Glutamatergic neuron (in vitro differentiated cells): ENCODE measurements around the gene ZNF407. TPM values are rescaled to one million over a fixed set of nuclear protein-coding genes. Genes with fewer than 3 reads are reported as not detected.

Experiments used
- DNase-seq: peaks from one replicate; pipeline ENCODE4 v3.0.0; 2022
- H3K27ac Mint-ChIP-seq: one replicate; pipeline ENCODE4 v1.8.0; 2020; ENCODE audit warnings: mild to moderate bottlenecking, mixed read lengths, inconsistent platforms; ENCODE audit not compliant: unreplicated experiment
- H3K27me3 Mint-ChIP-seq: one replicate; pipeline ENCODE4 v1.8.0; 2020; ENCODE audit warnings: mild to moderate bottlenecking, moderate library complexity, mixed read lengths, inconsistent platforms; ENCODE audit not compliant: unreplicated experiment
- H3K36me3 Mint-ChIP-seq: one replicate; pipeline ENCODE4 v1.8.0; 2020; ENCODE audit warnings: mild to moderate bottlenecking, mixed read lengths, inconsistent platforms; ENCODE audit not compliant: unreplicated experiment
- H3K4me1 Mint-ChIP-seq: one replicate; pipeline ENCODE4 v1.8.0; 2020; ENCODE audit warnings: mild to moderate bottlenecking, low read depth, mixed read lengths, inconsistent platforms; ENCODE audit not compliant: unreplicated experiment
- H3K4me3 Mint-ChIP-seq: one replicate; pipeline ENCODE4 v1.8.0; 2020; ENCODE audit warnings: mild to moderate bottlenecking, mixed read lengths, inconsistent platforms; ENCODE audit not compliant: unreplicated experiment
- H3K9me3 Mint-ChIP-seq: one replicate; pipeline ENCODE4 v1.8.0; 2020; ENCODE audit warnings: mild to moderate bottlenecking, moderate library complexity, mixed read lengths, inconsistent platforms; ENCODE audit not compliant: unreplicated experiment
- CTCF ChIP-seq: fragments of 200-600 bp; sonication (generic); IDR thresholded peaks from one replicate; pipeline ENCODE4 v1.5.0; 2021; ENCODE audit not compliant: partially characterized antibody, unreplicated experiment
- total RNA-seq: library from RNA; stranded (reverse); fragmentation: NEBNext Ultra II Directional; extraction: Animal tissue kit (Norgen Biotek cat#: 25700); gene quantifications from one replicate; pipeline ENCODE4 v1.2.1, GENCODE V29; 2021; ENCODE audit not compliant: unreplicated experiment

ZNF407 gene
- total RNA-seq, 1 donor from 2014 or later, result 15.8 TPM

GRCh38 chr18:75107931-75108276 is 510.2 kb downstream of the ZNF407 start:
- Mint-ChIP-seq H3K4me3 (no peak overlapping the region), H3K27ac (no peak overlapping the region), H3K27me3 (peaks cover 2% of the 10 kb centered on the region), H3K4me1 (peaks cover 6% of the 10 kb centered on the region), H3K36me3 (no peaks in the 10 kb centered on the region), H3K9me3 (no peaks in the 10 kb centered on the region)
- DNase-seq, result no peak
- TF ChIP-seq CTCF, result no peak

- H3K4me1 Mint-ChIP-seq, result peaks cover 6% of the 10 kb centered on the region
- TF ChIP-seq CTCF, result no peak
- no peak overlapping the region for H3K27ac Mint-ChIP-seq
- DNase-seq, result no peak
- no peaks in the 10 kb centered on the region for H3K9me3 Mint-ChIP-seq
- H3K4me3 Mint-ChIP-seq, result no peak overlapping the region
- no peaks in the 10 kb centered on the region for H3K36me3 Mint-ChIP-seq
- H3K27me3 Mint-ChIP-seq, result peaks cover 2% of the 10 kb centered on the region
Measured at GRCh38 chr18:75108579-75109318, 511.1 kb downstream of the ZNF407 start.

- H3K27ac Mint-ChIP-seq, result no peak overlapping the region
- no peak for DNase-seq
- no peaks in the 10 kb centered on the region for H3K36me3 Mint-ChIP-seq
- H3K27me3 Mint-ChIP-seq, result no peaks in the 10 kb centered on the region
- no peaks in the 10 kb centered on the region for H3K9me3 Mint-ChIP-seq
- H3K4me1 Mint-ChIP-seq, result peaks cover 6% of the 10 kb centered on the region
- no peak for TF ChIP-seq CTCF
- H3K4me3 Mint-ChIP-seq, result no peak overlapping the region
Measured at GRCh38 chr18:75109319-75109691, 511.6 kb downstream of the ZNF407 start.

GRCh38 chr18:75109819-75110218 is 512.1 kb downstream of the ZNF407 start:
- Mint-ChIP-seq H3K4me1 (peaks cover 6% of the 10 kb centered on the region), H3K27ac (no peak overlapping the region), H3K4me3 (no peak overlapping the region), H3K9me3 (no peaks in the 10 kb centered on the region), H3K36me3 (no peaks in the 10 kb centered on the region), H3K27me3 (no peaks in the 10 kb centered on the region)
- no peak for TF ChIP-seq CTCF
- DNase-seq, result no peak

- no peak for TF ChIP-seq CTCF
- no peak overlapping the region for H3K4me3 Mint-ChIP-seq
- H3K36me3 Mint-ChIP-seq, result no peaks in the 10 kb centered on the region
- DNase-seq, result no peak
- no peaks in the 10 kb centered on the region for H3K9me3 Mint-ChIP-seq
- no peaks in the 10 kb centered on the region for H3K27me3 Mint-ChIP-seq
- no peak overlapping the region for H3K27ac Mint-ChIP-seq
- peaks cover 6% of the 10 kb centered on the region for H3K4me1 Mint-ChIP-seq
Measured at GRCh38 chr18:75110311-75110710, 512.6 kb downstream of the ZNF407 start.
